Ecto neural progenitor cell (in vitro differentiated cells): ENCODE measurements around the gene GPR39.
"Not testable (repeated sequence)": the region's sequence is repeated elsewhere in the genome, so short reads cannot be mapped to it uniquely, and the experiment has no call there.

Experiments
- DNase-seq: peaks from one replicate; pipeline ENCODE4 v3.0.0-alpha.2; 2018; ENCODE audit warnings: low spot score

Gene GPR39

GRCh38 chr2:132416723-132417395, at the start of gene GPR39:
TSS of gene GPR39 (plus strand) at chr2:132416805.
- no peak for DNase-seq

GRCh38 chr2:132368191-132368590, 48.4 kb upstream of the GPR39 start:
- no peak for DNase-seq

- DNase-seq, result no peak
These were observed 44.3 kb upstream of the GPR39 start for GRCh38 chr2:132372276-132372675.

- DNase-seq, result no peak
These were observed 43.0 kb upstream of the GPR39 start for GRCh38 chr2:132373391-132374135.

GRCh38 chr2:132374151-132374550, 42.5 kb upstream of the GPR39 start:
- no peak for DNase-seq

- DNase-seq, result no peak
These were observed 42.1 kb upstream of the GPR39 start for GRCh38 chr2:132374551-132374950.

GRCh38 chr2:132374961-132375360, 41.6 kb upstream of the GPR39 start:
- no peak for DNase-seq

- DNase-seq, result no peak
These were observed 35.2 kb upstream of the GPR39 start for GRCh38 chr2:132381376-132381775.

GRCh38 chr2:132383956-132384355, 32.6 kb upstream of the GPR39 start:
- no peak for DNase-seq

- DNase-seq, result no peak
These were observed 32.0 kb upstream of the GPR39 start for GRCh38 chr2:132384491-132385151.

- DNase-seq, result no peak
These were observed 29.5 kb upstream of the GPR39 start for GRCh38 chr2:132387126-132387525.

GRCh38 chr2:132390076-132390475, 26.5 kb upstream of the GPR39 start:
- no peak for DNase-seq

GRCh38 chr2:132391378-132391777, 25.2 kb upstream of the GPR39 start:
- no peak for DNase-seq

GRCh38 chr2:132392221-132392620, 24.4 kb upstream of the GPR39 start:
- no peak for DNase-seq

- no peak for DNase-seq
These were observed 23.7 kb upstream of the GPR39 start for GRCh38 chr2:132392879-132393278.

GRCh38 chr2:132397042-132397441, 19.6 kb upstream of the GPR39 start:
- DNase-seq, result not testable (repeated sequence)

- DNase-seq, result no peak
These were observed 16.3 kb upstream of the GPR39 start for GRCh38 chr2:132400169-132400900.

- DNase-seq, result no peak
These were observed 15.7 kb upstream of the GPR39 start for GRCh38 chr2:132400901-132401240.

GRCh38 chr2:132401326-132401725, 15.3 kb upstream of the GPR39 start:
- no peak for DNase-seq

- DNase-seq, result no peak
These were observed 13.5 kb upstream of the GPR39 start for GRCh38 chr2:132403146-132403545.

- DNase-seq, result no peak
These were observed 12.5 kb upstream of the GPR39 start for GRCh38 chr2:132404056-132404455.

- no peak for DNase-seq
These were observed 8.8 kb upstream of the GPR39 start for GRCh38 chr2:132407784-132408183.

GRCh38 chr2:132412021-132412420, 4.6 kb upstream of the GPR39 start:
- DNase-seq, result no peak
